CD14-positive monocyte (primary cell): ENCODE results near the gene ZNF587. TPM values are rescaled to one million over a fixed set of nuclear protein-coding genes. Genes with fewer than 3 reads are reported as not detected.
"Not testable (repeated sequence)": the region's sequence is repeated elsewhere in the genome, so short reads cannot be mapped to it uniquely, and the experiment has no call there.

Experiments used
- DNase-seq, 3 donors: peaks; one replicate each; pipeline ENCODE4 v3.0.0-alpha.2; 2011 to 2022
- H2AFZ ChIP-seq: 2 replicates; pipeline ENCODE4 v1.6.0; 2012; ENCODE audit warnings: mild to moderate bottlenecking, low read depth, low read length, inconsistent platforms; ENCODE audit not compliant: insufficient read depth, poor library complexity, severe bottlenecking
- H3K27ac ChIP-seq, 2 donors: 1 replicate in 1 of 2; 2 replicates in 1 of 2; pipeline ENCODE4 v1.5.1; 2012 to 2013; ENCODE audit warnings: low read length in 2 of 2, control low read depth in 1 of 2, inconsistent platforms in 1 of 2, low read depth in 1 of 2, mild to moderate bottlenecking in 1 of 2
- H3K27me3 ChIP-seq, 2 donors: one replicate each; pipeline versions ENCODE4 v1.6.0 to v1.6.1; 2011 to 2013; ENCODE audit warnings: low read length in 2 of 2; ENCODE audit not compliant: control insufficient read depth in 2 of 2, insufficient read depth in 2 of 2
- H3K36me3 ChIP-seq, 2 donors: replicated peaks in 1 of 2; 1 replicate in 1 of 2; 2 replicates in 1 of 2; pipeline versions ENCODE4 v1.5.1 to v1.6.1; 2012 to 2013; ENCODE audit warnings: low read length in 2 of 2, control low read depth in 1 of 2, inconsistent platforms in 1 of 2, mild to moderate bottlenecking in 1 of 2; ENCODE audit not compliant: insufficient read depth in 2 of 2, control insufficient read depth in 1 of 2
- H3K4me1 ChIP-seq, 2 donors: 1 replicate in 1 of 2; 2 replicates in 1 of 2; pipeline versions ENCODE4 v1.5.1 to v1.6.1; 2012 to 2013; ENCODE audit warnings: low read length in 2 of 2, control low read depth in 1 of 2, inconsistent platforms in 1 of 2, mild to moderate bottlenecking in 1 of 2, moderate library complexity in 1 of 2; ENCODE audit not compliant: insufficient read depth in 2 of 2, control insufficient read depth in 1 of 2
- H3K4me2 ChIP-seq: replicated peaks from 2 replicates; pipeline ENCODE3; 2012; ENCODE audit warnings: low read length, moderate library complexity, mild to moderate bottlenecking; ENCODE audit not compliant: poor library complexity, severe bottlenecking; ENCODE audit errors: extremely low read depth
- H3K4me3 ChIP-seq, 3 experiments: fragments of 200-600 bp in 1 of 3; sonication (generic) in 1 of 3; replicated peaks in 1 of 3; 1 replicate in 2 of 3; 2 replicates in 1 of 3; pipeline ENCODE4 v1.5.1; 2011 to 2013; ENCODE audit warnings: low read length in 3 of 3, mild to moderate bottlenecking in 3 of 3, control low read depth in 2 of 3, low read depth in 2 of 3, inconsistent platforms in 1 of 3, moderate library complexity in 1 of 3
- H3K79me2 ChIP-seq: 2 replicates; pipeline ENCODE4 v1.6.0; 2012; ENCODE audit warnings: mild to moderate bottlenecking, control low read depth, inconsistent platforms, low read length, moderate library complexity; ENCODE audit not compliant: insufficient read depth
- H3K9ac ChIP-seq: 2 replicates; pipeline ENCODE4 v1.6.0; 2017; ENCODE audit warnings: low read length, mild to moderate bottlenecking; ENCODE audit not compliant: insufficient read depth, poor library complexity, severe bottlenecking
- H3K9me3 ChIP-seq, 2 donors: replicated peaks in 1 of 2; 1 replicate in 1 of 2; 2 replicates in 1 of 2; pipeline versions ENCODE4 v1.5.1 to v1.6.1; 2012 to 2013; ENCODE audit warnings: low read length in 2 of 2, control low read depth in 1 of 2; ENCODE audit not compliant: control insufficient read depth in 1 of 2, insufficient read depth in 1 of 2
- H4K20me1 ChIP-seq: 2 replicates; pipeline ENCODE4 v1.6.0; 2012; ENCODE audit warnings: mild to moderate bottlenecking, low read length, control low read depth, moderate library complexity; ENCODE audit not compliant: insufficient read depth
- H3K27ac Mint-ChIP-seq, 7 donors: one replicate each; pipeline ENCODE4 v1.8.0; 2020; ENCODE audit warnings: mild to moderate bottlenecking in 7 of 7, mixed read lengths in 7 of 7, moderate library complexity in 6 of 7, inconsistent platforms in 2 of 7
- H3K27me3 Mint-ChIP-seq, 3 donors: one replicate each; pipeline ENCODE4 v1.8.0; 2021 to 2022; ENCODE audit warnings: low read depth in 3 of 3, mild to moderate bottlenecking in 3 of 3, mixed read lengths in 3 of 3, moderate library complexity in 3 of 3, inconsistent platforms in 1 of 3
- H3K36me3 Mint-ChIP-seq, 2 donors: one replicate each; pipeline ENCODE4 v1.8.0; 2020; ENCODE audit warnings: mixed read lengths in 2 of 2, inconsistent platforms in 1 of 2, mild to moderate bottlenecking in 1 of 2
- H3K4me1 Mint-ChIP-seq: one replicate; pipeline ENCODE4 v1.8.0; 2020; ENCODE audit warnings: mild to moderate bottlenecking, mixed read lengths
- H3K4me3 Mint-ChIP-seq, 2 donors: one replicate each; pipeline ENCODE4 v1.8.0; 2020; ENCODE audit warnings: mild to moderate bottlenecking in 2 of 2, mixed read lengths in 2 of 2, moderate library complexity in 1 of 2
- H3K9me3 Mint-ChIP-seq, 7 donors: one replicate each; pipeline ENCODE4 v1.8.0; 2020 to 2022; ENCODE audit warnings: mixed read lengths in 7 of 7, mild to moderate bottlenecking in 6 of 7, moderate library complexity in 6 of 7, inconsistent platforms in 2 of 7
- WGBS: methylation state at CpG from one replicate; pipeline ENCODE4 v1.1.5; 2013; ENCODE audit warnings: missing lambda C conversion rate; ENCODE audit not compliant: insufficient coverage; 5-methylcytosine and 5-hydroxymethylcytosine counted together
- intact Hi-C, 2 donors: fragments of 100-400 bp; cut with micrococcal nuclease; formaldehyde crosslinking; loops; one replicate each; pipeline versions ENCODE4 v1.15.0 to v1.15.1; 2023
- polyA plus RNA-seq, 3 donors: library from polyadenylated mRNA; depleted of rRNA in 1 of 3; unstranded in 2 of 3; stranded (reverse) in 1 of 3; fragments of 300-500 nt in 2 of 3; fragments of >200 nt in 1 of 3; fragmentation: Illumina TruSeq in 2 of 3; gene quantifications; 1 replicate in 2 of 3; 2 replicates in 1 of 3; pipeline ENCODE4 v1.2.3, GENCODE V29; 2012 to 2021
- TF ChIP-seq, protein P1 (sequence below): fragments of 200-600 bp; IDR thresholded peaks from one replicate; pipeline ENCODE4 v1.8.0; 2022; ENCODE audit warnings: antibody characterized with exemption, mild to moderate bottlenecking

The ZNF587 gene
- polyA plus RNA-seq, 3 donors: 0.41 to 15.0 (median 2.9) TPM

DNA sequence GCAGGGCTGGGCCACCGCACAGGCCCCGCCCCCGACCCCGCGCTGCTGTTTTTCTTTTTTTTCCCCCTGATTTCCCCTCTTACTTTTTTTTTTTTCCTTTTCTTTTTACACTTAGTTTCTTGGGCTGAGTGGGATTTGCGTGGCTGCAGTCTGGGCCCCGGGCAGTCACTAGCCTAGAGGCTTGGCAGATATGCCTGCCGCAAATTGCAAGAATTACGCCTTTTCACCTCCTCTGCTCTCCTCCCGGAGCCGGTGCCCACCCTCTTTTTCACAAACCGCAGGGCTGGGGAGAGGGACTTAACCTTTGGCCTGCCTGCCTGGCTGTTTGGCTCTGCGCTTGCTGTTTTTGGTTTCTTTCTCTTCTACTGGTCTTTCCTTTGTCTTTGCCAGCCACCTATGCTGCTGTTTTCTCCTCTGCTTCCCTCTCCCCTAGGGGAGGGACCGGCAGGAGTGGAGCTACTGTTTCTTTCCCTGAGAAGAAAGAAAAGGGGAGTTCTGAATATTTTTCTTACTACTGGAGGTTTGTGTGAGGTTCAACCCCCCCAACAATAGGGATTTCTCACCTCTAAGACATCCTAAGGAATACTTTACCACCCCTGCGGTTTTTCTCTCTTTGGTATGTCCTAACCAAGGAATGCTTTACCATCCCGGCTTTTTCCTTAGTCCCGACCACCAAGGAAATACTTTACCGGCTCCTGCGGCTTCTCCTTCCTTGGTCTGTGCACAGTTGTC, 45.9 kb upstream of the ZNF587 start:
- Mint-ChIP-seq H3K27ac (peak overlapping the region in 5 of 7 donors; percentile 12 to 89 (median 76)), H3K36me3 (peaks cover 26 to 48% of the 10 kb centered on the region in 2 donors), H3K9me3 (peaks cover 0 to under 1% (median 0%) of the 10 kb centered on the region in 7 donors), H3K4me1 (peaks cover 53% of the 10 kb centered on the region), H3K4me3 (peak overlapping the region; percentile 90 to 99), H3K27me3 (peaks cover 0 to 6% (median 0%) of the 10 kb centered on the region in 3 donors)
- WGBS: 22% methylated on average over 14 of the region's 19 CpGs
- Histone ChIP-seq H3K4me3 (peak overlapping the region; percentile 36 to 80 (median 57)), H3K27me3 (no peaks in the 10 kb centered on the region), H4K20me1 (no peaks in the 10 kb centered on the region), H3K9me3 (no peaks in the 10 kb centered on the region), H3K27ac (peak overlapping the region; percentile 38 to 41), H3K36me3 (peaks cover 11 to 30% of the 10 kb centered on the region in 2 donors), H3K4me2 (peak overlapping the region; percentile 80), H3K4me1 (peaks cover 22 to 27% of the 10 kb centered on the region in 2 donors), H3K9ac (peak overlapping the region; percentile 71), H2AFZ (peak overlapping the region; percentile 80), H3K79me2 (no peaks in the 10 kb centered on the region)
- intact Hi-C loops: no loop called here
- no peak for DNase-seq
- TF ChIP-seq, protein P1, sequence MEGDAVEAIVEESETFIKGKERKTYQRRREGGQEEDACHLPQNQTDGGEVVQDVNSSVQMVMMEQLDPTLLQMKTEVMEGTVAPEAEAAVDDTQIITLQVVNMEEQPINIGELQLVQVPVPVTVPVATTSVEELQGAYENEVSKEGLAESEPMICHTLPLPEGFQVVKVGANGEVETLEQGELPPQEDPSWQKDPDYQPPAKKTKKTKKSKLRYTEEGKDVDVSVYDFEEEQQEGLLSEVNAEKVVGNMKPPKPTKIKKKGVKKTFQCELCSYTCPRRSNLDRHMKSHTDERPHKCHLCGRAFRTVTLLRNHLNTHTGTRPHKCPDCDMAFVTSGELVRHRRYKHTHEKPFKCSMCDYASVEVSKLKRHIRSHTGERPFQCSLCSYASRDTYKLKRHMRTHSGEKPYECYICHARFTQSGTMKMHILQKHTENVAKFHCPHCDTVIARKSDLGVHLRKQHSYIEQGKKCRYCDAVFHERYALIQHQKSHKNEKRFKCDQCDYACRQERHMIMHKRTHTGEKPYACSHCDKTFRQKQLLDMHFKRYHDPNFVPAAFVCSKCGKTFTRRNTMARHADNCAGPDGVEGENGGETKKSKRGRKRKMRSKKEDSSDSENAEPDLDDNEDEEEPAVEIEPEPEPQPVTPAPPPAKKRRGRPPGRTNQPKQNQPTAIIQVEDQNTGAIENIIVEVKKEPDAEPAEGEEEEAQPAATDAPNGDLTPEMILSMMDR: no peak

DNA sequence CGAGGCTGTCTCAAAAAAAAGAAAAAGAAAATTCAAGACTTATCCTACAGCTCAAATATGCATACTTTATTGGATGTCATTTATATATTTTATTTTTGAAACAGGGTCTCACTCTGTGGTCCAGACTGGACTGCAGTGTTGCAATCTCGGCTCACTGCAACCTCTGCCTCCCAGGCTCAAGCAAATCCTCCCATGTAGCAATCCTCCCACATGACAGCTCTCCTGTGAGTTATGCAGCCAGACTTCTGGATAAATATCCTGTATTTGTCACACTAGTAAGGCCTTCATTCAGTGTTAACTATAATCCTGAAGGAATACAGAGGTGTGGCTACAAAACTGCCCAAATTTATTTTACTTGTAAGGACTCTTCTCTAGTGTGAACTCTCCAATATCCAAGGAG, 42.1 kb upstream of the ZNF587 start:
- Histone ChIP-seq H3K4me2 (no peak overlapping the region), H3K36me3 (peaks cover 18 to 55% of the 10 kb centered on the region in 2 donors), H3K4me1 (peaks cover 14 to 16% of the 10 kb centered on the region in 2 donors), H3K9ac (no peak overlapping the region), H2AFZ (no peak overlapping the region), H4K20me1 (no peaks in the 10 kb centered on the region), H3K27me3 (no peaks in the 10 kb centered on the region), H3K27ac (no peak overlapping the region), H3K79me2 (no peaks in the 10 kb centered on the region), H3K9me3 (no peaks in the 10 kb centered on the region), H3K4me3 (no peak overlapping the region)
- peaks cover 0 to 6% (median 0%) of the 10 kb centered on the region in 3 donors for H3K27me3 Mint-ChIP-seq
- H3K4me3 Mint-ChIP-seq: no peak overlapping the region
- DNase-seq: no peak
- H3K27ac Mint-ChIP-seq: no peak overlapping the region
- 83% methylated on average over 1 of the region's 2 CpGs for WGBS
- TF ChIP-seq, protein P1: no peak
- H3K36me3 Mint-ChIP-seq: peaks cover 40 to 66% of the 10 kb centered on the region in 2 donors
- H3K4me1 Mint-ChIP-seq: peaks cover 31% of the 10 kb centered on the region
- no peaks in the 10 kb centered on the region for H3K9me3 Mint-ChIP-seq
- intact Hi-C loops: no loop called here

- H3K27ac Mint-ChIP-seq, H4K20me1 ChIP-seq, H3K27me3 ChIP-seq, H3K9me3 ChIP-seq, DNase-seq, H3K79me2 ChIP-seq, H3K27ac ChIP-seq, H3K4me3 Mint-ChIP-seq, H3K4me3 ChIP-seq, H3K9me3 Mint-ChIP-seq, H3K9ac ChIP-seq, H3K4me2 ChIP-seq, H3K27me3 Mint-ChIP-seq, H2AFZ ChIP-seq: not testable (repeated sequence)
- Histone ChIP-seq H3K36me3 (peaks cover 18 to 61% of the 10 kb centered on the region in 2 donors), H3K4me1 (peaks cover 28 to 34% of the 10 kb centered on the region in 2 donors)
- WGBS: 96% methylated on average over 10 of the region's 17 CpGs
- H3K4me1 Mint-ChIP-seq: peaks cover 31% of the 10 kb centered on the region
- H3K36me3 Mint-ChIP-seq: peaks cover 37 to 64% of the 10 kb centered on the region in 2 donors
- intact Hi-C loops: loop anchor here in 1 of 2 donors (5.0 kb wide), 1 partner anchor 38 kb away; no protein-coding TSS in a partner anchor
Measured at GRCh38 chr19:57810410-57811295, 39.0 kb upstream of the ZNF587 start.
